Limb (tissue), 2 donors: ENCODE data around the gene DYNC1H1.
"Not testable (repeated sequence)": the region's sequence is repeated elsewhere in the genome, so short reads cannot be mapped to it uniquely, and the experiment has no call there.

Experiments used
- DNase-seq, 2 donors: peaks; one replicate each; pipeline ENCODE4 v3.0.0-alpha.2; 2016; ENCODE audit errors: extremely low spot score in 2 of 2

The DYNC1H1 gene

GRCh38 chr14:102063808-102064429 lies 99.5 kb downstream of the DYNC1H1 start:
- no peak for DNase-seq

GRCh38 chr14:102064590-102064989 lies 100.2 kb downstream of the DYNC1H1 start:
- not testable (repeated sequence) for DNase-seq

GRCh38 chr14:102066041-102066451 lies 101.7 kb downstream of the DYNC1H1 start:
- DNase-seq, result no peak

GRCh38 chr14:102071283-102071998 lies 107.1 kb downstream of the DYNC1H1 start:
- DNase-seq, result no peak

- no peak for DNase-seq
Measured at GRCh38 chr14:102074415-102074964, 110.1 kb downstream of the DYNC1H1 start.

GRCh38 chr14:102075155-102075554 lies 110.8 kb downstream of the DYNC1H1 start:
- no peak for DNase-seq

- DNase-seq, result no peak
Measured at GRCh38 chr14:102077382-102077709, 113.0 kb downstream of the DYNC1H1 start.

GRCh38 chr14:102078361-102078791 lies 114.0 kb downstream of the DYNC1H1 start:
- DNase-seq, result not testable (repeated sequence)

GRCh38 chr14:102078831-102079699 lies 114.7 kb downstream of the DYNC1H1 start:
- no peak for DNase-seq

- no peak for DNase-seq
Measured at GRCh38 chr14:102079700-102079979, 115.3 kb downstream of the DYNC1H1 start.

GRCh38 chr14:102080183-102081080 lies 116.1 kb downstream of the DYNC1H1 start:
- no peak for DNase-seq

GRCh38 chr14:102081231-102082080 lies 117.1 kb downstream of the DYNC1H1 start:
- DNase-seq, result no peak

GRCh38 chr14:102084522-102084921 lies 120.1 kb downstream of the DYNC1H1 start:
- not testable (repeated sequence) for DNase-seq

GRCh38 chr14:102084931-102085330 lies 120.6 kb downstream of the DYNC1H1 start:
- DNase-seq, result no peak

GRCh38 chr14:102085488-102085887 lies 121.1 kb downstream of the DYNC1H1 start:
- DNase-seq, result no peak

- DNase-seq, result peak in 1 of 2 donors; percentile 43
Measured at GRCh38 chr14:102085948-102086708, 121.8 kb downstream of the DYNC1H1 start.

GRCh38 chr14:102086709-102086971 lies 122.3 kb downstream of the DYNC1H1 start:
- no peak for DNase-seq

- DNase-seq, result peak; percentile 92 to 97
Measured at GRCh38 chr14:102086972-102087761, 122.8 kb downstream of the DYNC1H1 start, which contains the start of gene HSP90AA1. TSS of gene HSP90AA1 (minus strand) at chr14:102087044. CDS start at chr14:102086378, 666 bp downstream.

GRCh38 chr14:102087762-102088011 lies 123.3 kb downstream of the DYNC1H1 start:
- DNase-seq, result no peak
